Measurements from ENCODE around the gene COQ5. TPM values are rescaled to one million over a fixed set of nuclear protein-coding genes. Genes with fewer than 3 reads are reported as not detected.

COQ5 gene
- polyA plus RNA-seq, 1 experiment = 27.7 TPM

DNA sequence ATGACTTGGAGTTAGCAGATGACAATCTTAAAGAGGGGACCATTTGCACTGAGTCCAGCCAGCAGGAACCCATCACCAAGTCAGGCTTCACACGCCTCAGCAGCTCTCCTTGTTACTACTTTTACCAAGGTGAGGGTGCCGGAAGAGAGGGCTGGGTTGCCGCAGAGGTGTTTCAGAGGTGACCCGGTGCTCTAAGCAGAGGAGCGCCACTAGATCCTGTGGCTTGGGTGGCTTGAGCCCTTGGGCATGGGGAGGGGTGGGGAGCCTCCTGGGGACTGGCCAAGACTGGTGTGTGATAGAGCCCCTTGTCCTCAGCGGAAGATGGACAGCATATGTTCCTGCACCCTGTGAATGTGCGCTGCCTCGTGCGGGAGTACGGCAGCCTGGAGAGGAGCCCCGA lies 34.5 kb upstream of the COQ5 start:
- no peaks in the 10 kb centered on the region for H3K27me3 ChIP-seq (ENCODE audit: control insufficient read depth, insufficient read depth, low read length)
- no peak overlapping the region for H3K4me3 ChIP-seq (ENCODE audit: low read depth, low read length)
- TF ChIP-seq, protein P1, sequence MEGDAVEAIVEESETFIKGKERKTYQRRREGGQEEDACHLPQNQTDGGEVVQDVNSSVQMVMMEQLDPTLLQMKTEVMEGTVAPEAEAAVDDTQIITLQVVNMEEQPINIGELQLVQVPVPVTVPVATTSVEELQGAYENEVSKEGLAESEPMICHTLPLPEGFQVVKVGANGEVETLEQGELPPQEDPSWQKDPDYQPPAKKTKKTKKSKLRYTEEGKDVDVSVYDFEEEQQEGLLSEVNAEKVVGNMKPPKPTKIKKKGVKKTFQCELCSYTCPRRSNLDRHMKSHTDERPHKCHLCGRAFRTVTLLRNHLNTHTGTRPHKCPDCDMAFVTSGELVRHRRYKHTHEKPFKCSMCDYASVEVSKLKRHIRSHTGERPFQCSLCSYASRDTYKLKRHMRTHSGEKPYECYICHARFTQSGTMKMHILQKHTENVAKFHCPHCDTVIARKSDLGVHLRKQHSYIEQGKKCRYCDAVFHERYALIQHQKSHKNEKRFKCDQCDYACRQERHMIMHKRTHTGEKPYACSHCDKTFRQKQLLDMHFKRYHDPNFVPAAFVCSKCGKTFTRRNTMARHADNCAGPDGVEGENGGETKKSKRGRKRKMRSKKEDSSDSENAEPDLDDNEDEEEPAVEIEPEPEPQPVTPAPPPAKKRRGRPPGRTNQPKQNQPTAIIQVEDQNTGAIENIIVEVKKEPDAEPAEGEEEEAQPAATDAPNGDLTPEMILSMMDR (IDR thresholded peaks at IDR 0.05; ENCODE audit: insufficient read depth, low read depth, low read length) = no peak
- H3K36me3 ChIP-seq (ENCODE audit: control insufficient read depth, insufficient read depth, low read length) = peaks cover 35% of the 10 kb centered on the region
- no peak for DNase-seq (ENCODE audit: low read depth)
- ChIA-PET POLR2A (no interaction called here), CTCF (no interaction called here)

DNA sequence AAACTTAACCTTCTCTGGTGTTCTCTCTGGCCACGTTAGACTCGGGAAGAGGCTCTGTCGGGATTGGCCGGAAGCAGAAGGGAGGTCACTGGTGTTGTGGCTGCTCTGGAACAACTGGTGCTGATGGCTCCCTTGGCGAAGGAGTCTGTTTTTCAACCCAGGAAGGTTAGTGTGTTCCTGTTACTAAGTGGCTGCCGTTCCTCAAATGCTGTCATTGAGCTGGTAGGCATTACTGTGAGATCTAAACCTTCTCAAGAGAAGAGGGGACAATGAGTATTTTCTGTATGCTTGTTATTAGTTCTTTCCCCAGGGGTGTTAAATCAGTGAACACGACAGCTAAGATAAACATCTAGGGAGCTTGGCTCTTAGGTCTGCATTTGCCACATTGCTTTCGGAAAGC lies 33.9 kb upstream of the COQ5 start:
- ChIA-PET POLR2A (no interaction called here), CTCF (no interaction called here)
- Histone ChIP-seq H3K36me3 (ENCODE audit: control insufficient read depth, insufficient read depth, low read length) (peaks cover 35% of the 10 kb centered on the region), H3K4me3 (ENCODE audit: low read depth, low read length) (no peak overlapping the region), H3K27me3 (ENCODE audit: control insufficient read depth, insufficient read depth, low read length) (no peaks in the 10 kb centered on the region)
- no peak for DNase-seq (ENCODE audit: low read depth)
- TF ChIP-seq, protein P1 (IDR thresholded peaks at IDR 0.05; ENCODE audit: insufficient read depth, low read depth, low read length) = no peak

DNA sequence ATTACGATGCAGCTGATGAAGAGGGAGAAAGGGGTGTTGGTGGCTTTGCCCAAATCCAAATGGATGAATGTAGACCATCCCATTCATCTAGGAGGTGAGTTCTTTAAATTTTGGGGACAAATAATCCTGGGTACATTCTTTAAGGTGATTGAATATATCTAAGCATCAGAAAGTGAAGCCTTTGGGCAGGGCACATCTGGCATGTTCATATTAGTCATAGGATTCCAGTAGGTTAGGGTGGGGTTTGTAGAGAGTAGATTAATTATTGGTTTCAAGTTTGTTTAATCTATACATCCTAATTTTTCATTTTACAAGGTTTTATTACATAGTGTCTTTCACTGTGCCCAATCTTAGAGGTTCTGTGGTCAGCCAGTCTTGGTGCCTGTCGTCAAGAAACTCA lies 28.6 kb upstream of the COQ5 start:
- H3K36me3 ChIP-seq (ENCODE audit: control insufficient read depth, insufficient read depth, low read length) = peaks cover 22% of the 10 kb centered on the region
- TF ChIP-seq, protein P1 (IDR thresholded peaks at IDR 0.05; ENCODE audit: insufficient read depth, low read depth, low read length) = no peak

DNA sequence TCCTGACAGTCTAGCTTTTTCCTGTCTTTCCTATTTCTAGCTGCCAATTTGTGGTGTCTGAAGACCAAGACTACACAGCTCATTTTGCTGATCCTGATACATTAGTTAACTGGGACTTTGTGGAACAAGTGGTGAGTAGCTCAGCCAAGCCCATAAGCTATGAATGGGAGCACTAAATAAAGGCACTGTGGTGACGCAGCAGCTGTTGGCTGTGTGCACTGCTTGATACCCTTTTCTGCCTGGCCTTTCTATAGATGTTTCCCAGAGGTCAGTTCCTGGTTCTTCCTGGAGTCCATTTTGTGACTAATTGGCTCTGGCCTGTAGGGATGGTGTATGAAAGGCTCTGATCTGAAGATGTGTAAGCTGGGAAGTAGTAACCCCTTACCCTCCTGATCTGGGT lies 25.7 kb upstream of the COQ5 start:
- H3K4me3 ChIP-seq (ENCODE audit: low read depth, low read length) = no peak overlapping the region
- TF ChIP-seq, protein P1 (IDR thresholded peaks at IDR 0.05; ENCODE audit: insufficient read depth, low read depth, low read length) = no peak
- peaks cover 18% of the 10 kb centered on the region for H3K36me3 ChIP-seq (ENCODE audit: control insufficient read depth, insufficient read depth, low read length)
- POLR2A ChIA-PET = no interaction called here
- CTCF ChIA-PET = interaction anchor here (0.6 to 2.4 kb wide), 3 partner anchors 29 to 110 kb away, joined by 3 to 9 read pairs (median 3); no protein-coding TSS in a partner anchor
- H3K27me3 ChIP-seq (ENCODE audit: control insufficient read depth, insufficient read depth, low read length) = no peaks in the 10 kb centered on the region
- no peak for DNase-seq (ENCODE audit: low read depth)

More for the DNA sequence above, 28.6 kb upstream of the COQ5 start:
- no peak overlapping the region for H3K4me3 ChIP-seq (ENCODE audit: low read depth, low read length)
- DNase-seq (ENCODE audit: low read depth) = no peak
- POLR2A ChIA-PET = no interaction called here
- no peaks in the 10 kb centered on the region for H3K27me3 ChIP-seq (ENCODE audit: control insufficient read depth, insufficient read depth, low read length)
- CTCF ChIA-PET = no interaction called here

DNA sequence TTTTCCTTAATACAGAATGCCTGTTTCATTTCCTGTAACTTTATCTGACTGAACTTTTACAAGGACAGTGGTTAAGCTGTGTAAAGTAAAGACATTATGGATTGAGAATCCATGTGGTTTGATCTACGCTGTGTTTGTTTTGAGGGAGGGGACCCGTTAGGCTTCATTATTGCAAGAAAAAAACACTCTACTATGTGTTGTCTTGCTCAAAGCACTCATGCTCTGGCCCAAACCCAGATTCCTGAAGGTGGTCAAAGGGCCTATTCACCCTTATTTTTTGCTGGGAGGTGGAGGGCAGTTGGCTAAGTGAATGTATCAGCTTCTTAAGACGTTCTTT lies 17.1 kb upstream of the COQ5 start:
- TF ChIP-seq, protein P1 (IDR thresholded peaks at IDR 0.05; ENCODE audit: insufficient read depth, low read depth, low read length) = no peak
- Histone ChIP-seq H3K4me3 (ENCODE audit: low read depth, low read length) (no peak overlapping the region), H3K36me3 (ENCODE audit: control insufficient read depth, insufficient read depth, low read length) (peaks cover 18% of the 10 kb centered on the region), H3K27me3 (ENCODE audit: control insufficient read depth, insufficient read depth, low read length) (no peaks in the 10 kb centered on the region)
- ChIA-PET POLR2A (interaction anchor here (0.7 kb wide), 1 partner anchor 78 kb away, joined by 4 read pairs; no protein-coding TSS in a partner anchor), CTCF (no interaction called here)
- no peak for DNase-seq (ENCODE audit: low read depth)

All from BJ (cell line).